Mucosa of gallbladder (tissue), 1 donor: ENCODE data around the gene TRPM3. TPM values are rescaled to one million over a fixed set of nuclear protein-coding genes. Genes with fewer than 3 reads are reported as not detected.

Experiments used
- DNase-seq: peaks from one replicate; pipeline ENCODE4 v3.0.0-alpha.2; 2020; ENCODE audit warnings: low spot score
- total RNA-seq: library from RNA; stranded (reverse); gene quantifications from one replicate; pipeline ENCODE4 v1.2.1, GENCODE V29; 2021
- donor health status: DM: no; HTN: no; CAD: no.

Gene TRPM3
- total RNA-seq, 1 donor from 2014 or later, result 9.2 TPM

DNA sequence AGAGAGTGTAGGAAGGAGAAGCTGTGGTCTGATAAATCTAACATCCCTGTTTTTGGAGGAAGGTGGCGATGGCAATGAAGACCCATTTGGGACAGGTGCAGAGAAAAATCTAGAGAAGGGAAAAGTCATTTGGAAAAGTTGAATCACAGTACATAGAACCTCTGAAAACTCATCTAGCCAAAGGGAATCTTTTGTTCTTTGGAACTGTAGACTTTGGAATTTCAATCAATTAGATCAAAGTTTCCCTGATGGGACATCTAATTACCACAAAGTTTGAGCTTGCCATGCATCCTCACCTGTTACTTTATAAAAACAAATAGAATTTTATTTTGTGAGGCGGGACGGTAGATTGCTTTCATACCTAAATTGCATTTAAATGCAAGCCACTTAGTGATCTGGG lies 294.9 kb downstream of the TRPM3 start:
- DNase-seq, result no peak

GRCh38 chr9:70823284-70823683 lies 298.1 kb downstream of the TRPM3 start:
- DNase-seq, result no peak

DNA sequence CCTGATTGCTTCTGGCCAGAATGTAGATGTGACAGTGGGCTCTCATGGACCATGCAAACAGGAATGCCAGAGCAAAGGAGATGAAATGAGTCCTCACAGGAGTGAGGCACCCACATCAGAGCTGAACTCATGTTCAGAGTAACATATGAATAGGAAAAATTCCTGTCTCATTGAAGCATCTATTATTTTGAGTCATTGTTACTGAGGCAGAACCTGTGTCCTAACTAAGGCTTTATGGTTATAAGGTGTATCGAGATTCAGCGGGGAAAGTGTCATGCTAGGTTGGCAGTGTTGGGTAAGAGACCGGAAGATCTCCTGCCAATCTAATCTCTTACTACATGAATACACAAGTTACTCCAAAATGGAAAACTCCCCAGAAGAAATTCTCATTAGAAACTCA lies 304.1 kb downstream of the TRPM3 start:
- no peak for DNase-seq

GRCh38 chr9:70816891-70817290 lies 304.5 kb downstream of the TRPM3 start:
- no peak for DNase-seq

- DNase-seq, result no peak
Measured at GRCh38 chr9:70816316-70816715, 305.1 kb downstream of the TRPM3 start.

GRCh38 chr9:70814597-70814996 lies 306.8 kb downstream of the TRPM3 start:
- DNase-seq, result no peak

GRCh38 chr9:70813141-70813540 lies 308.3 kb downstream of the TRPM3 start:
- DNase-seq, result no peak

GRCh38 chr9:70811638-70812037 lies 309.8 kb downstream of the TRPM3 start:
- DNase-seq, result no peak

GRCh38 chr9:70806875-70807274 lies 314.5 kb downstream of the TRPM3 start:
- DNase-seq, result no peak

GRCh38 chr9:70805949-70806348 lies 315.5 kb downstream of the TRPM3 start:
- DNase-seq, result no peak

GRCh38 chr9:70802758-70803436 lies 318.5 kb downstream of the TRPM3 start:
- DNase-seq, result no peak

DNA sequence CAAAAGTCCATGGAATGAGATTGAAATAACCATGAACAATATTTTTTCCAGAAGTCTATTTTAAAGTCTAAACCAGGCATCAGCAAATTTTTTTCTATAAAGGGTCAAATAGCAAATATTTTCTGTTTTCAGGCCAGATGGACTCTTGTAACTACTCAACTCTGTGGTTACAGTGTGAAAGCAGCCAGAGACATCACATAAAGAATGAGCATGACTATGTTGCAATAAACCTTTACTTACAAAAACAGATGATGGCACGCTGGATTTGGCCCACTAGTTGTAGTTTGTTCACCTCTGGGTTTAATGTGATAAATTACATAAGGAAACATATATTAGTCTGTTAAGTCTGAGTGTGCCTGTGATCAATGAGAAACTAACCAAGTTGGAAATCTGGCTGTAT lies 319.2 kb downstream of the TRPM3 start:
- DNase-seq, result no peak

GRCh38 chr9:70801181-70801829 lies 320.1 kb downstream of the TRPM3 start:
- no peak for DNase-seq

DNA sequence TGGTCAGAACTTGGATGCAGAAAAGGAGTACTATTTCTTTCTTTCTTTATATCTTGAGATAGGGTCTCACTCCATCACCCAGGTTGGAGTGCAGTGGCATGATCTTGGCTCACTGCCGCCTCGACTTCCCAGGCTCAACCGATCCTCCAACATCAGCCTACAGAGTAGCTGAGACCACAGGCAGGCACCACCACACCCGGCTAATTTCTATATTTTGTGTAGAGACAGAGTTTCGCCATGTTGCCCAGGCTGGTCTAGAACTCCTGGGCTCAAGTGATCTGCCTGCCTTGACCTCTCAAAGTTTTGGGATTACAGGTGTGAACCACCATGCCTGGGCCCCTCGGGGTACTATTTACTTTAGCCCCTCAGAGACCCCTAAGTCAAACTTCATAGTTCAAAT lies 323.4 kb downstream of the TRPM3 start:
- DNase-seq, result no peak

GRCh38 chr9:70795841-70796240 lies 325.6 kb downstream of the TRPM3 start:
- DNase-seq, result no peak

DNA sequence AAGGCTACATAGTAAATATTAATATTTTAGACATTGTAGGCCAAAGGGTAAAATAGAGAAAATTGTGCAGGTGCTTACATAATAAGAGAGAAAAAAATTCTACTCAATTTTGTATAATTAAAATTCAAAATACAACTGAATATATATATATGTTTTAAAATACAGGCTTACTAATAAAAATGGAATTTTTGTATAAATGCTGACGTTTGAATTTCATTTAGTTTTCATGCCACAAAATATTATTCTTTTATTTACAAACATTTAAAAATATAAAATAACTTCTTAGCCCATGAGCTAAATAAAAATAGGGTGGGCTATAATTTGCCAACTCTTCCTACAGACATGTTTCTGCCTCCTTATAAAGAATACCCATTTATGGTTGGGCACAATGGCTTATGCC lies 328.6 kb downstream of the TRPM3 start:
- DNase-seq, result no peak

- no peak for DNase-seq
Measured at GRCh38 chr9:70791936-70792335, 329.5 kb downstream of the TRPM3 start.

GRCh38 chr9:70789086-70789485 lies 332.3 kb downstream of the TRPM3 start:
- DNase-seq, result no peak

GRCh38 chr9:70784456-70784855 lies 337.0 kb downstream of the TRPM3 start:
- no peak for DNase-seq

- no peak for DNase-seq
Measured at GRCh38 chr9:70778568-70778967, 342.9 kb downstream of the TRPM3 start.

GRCh38 chr9:70773579-70773978 lies 347.8 kb downstream of the TRPM3 start:
- no peak for DNase-seq

- no peak for DNase-seq
Measured at GRCh38 chr9:70772601-70773000, 348.8 kb downstream of the TRPM3 start.

GRCh38 chr9:70765946-70766345 lies 355.5 kb downstream of the TRPM3 start:
- DNase-seq, result no peak
